ENCODE results near the gene BLACAT1. TPM values are rescaled to one million over a fixed set of nuclear protein-coding genes. Genes with fewer than 3 reads are reported as not detected.
"Not testable (repeated sequence)": the region's sequence is repeated elsewhere in the genome, so short reads cannot be mapped to it uniquely, and the experiment has no call there.

The BLACAT1 gene
- total RNA-seq, 1 experiment from 2014 or later: 9.8 TPM

DNA sequence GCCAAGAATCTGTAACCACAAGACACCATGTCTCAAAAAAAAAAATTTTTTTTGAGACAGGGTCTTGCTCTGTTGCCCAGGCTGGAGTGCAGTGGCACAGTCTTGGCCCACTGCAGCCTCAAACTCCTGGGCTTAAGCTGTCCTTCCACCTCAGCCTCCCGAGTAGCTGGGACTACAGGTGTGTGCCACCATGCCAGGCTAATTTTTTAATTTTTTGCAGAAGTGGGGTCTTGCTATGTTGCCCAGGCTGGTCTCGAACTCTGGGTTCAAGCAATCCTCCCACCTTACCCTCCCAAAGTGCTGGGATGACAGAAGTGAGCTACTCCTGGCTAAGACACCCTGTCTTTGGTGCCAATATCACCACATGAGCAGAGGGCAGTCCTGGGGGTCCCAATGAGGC lies 23.1 kb upstream of the BLACAT1 start:
- Mint-ChIP-seq H3K27me3 (ENCODE audit: low read depth) (peaks cover 44% of the 10 kb centered on the region), H3K9me3 (peaks cover 17% of the 10 kb centered on the region), H3K36me3 (peaks cover 15% of the 10 kb centered on the region), H3K4me1 (peaks cover 49% of the 10 kb centered on the region)
- POLR2A ChIA-PET; H3K27ac Mint-ChIP-seq; DNase-seq (ENCODE audit: low spot score); H3K4me3 Mint-ChIP-seq; ATAC-seq: not testable (repeated sequence)
- CTCF ChIA-PET: interaction anchor here (1.1 to 2.1 kb wide), 6 partner anchors 29 to 125 kb away, joined by 3 to 18 read pairs (median 6); no protein-coding TSS in a partner anchor
- TF ChIP-seq ZNF121 (CRISPR knock-in tag; IDR thresholded peaks at IDR 0.05): peak; percentile 95
- TF ChIP-seq GTF2I (CRISPR knock-in tag; conservative IDR thresholded peaks at IDR 0.05): peak; percentile 73; the same call in 1 of the 2 replicates

DNA sequence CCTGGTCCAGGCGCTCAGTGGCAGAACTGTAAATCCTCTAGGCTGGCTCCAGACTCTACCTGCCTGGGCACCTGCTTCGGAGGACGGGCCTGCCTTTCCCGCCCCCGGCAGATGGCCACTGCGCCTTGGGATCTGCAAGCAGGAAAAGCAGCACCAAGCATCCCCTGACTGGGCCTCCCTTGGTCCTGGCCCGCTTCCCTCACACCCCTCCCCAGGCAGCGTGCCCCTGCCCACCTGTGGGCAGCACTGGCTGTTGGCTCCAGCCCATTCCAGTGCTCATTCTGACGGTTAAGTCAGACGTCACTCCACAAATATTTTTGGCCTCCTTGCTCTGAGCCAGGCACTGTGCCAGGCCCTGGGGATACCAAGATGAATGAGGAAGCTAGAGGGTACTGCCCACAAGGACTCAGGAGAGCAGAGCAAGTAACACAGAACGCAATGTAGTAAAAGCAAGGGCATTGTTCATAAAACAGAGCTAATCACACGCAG lies 22.0 kb upstream of the BLACAT1 start:
- CTCF ChIA-PET: interaction anchor here (0.6 to 1.9 kb wide), 11 partner anchors 21 to 124 kb away, joined by 3 to 18 read pairs (median 3); no protein-coding TSS in a partner anchor
- ATAC-seq (no peak; the same call in 1 of the 2 replicates), DNase-seq (ENCODE audit: low spot score) (no peak)
- Mint-ChIP-seq H3K4me3 (no peak overlapping the region), H3K36me3 (peaks cover 15% of the 10 kb centered on the region), H3K4me1 (peaks cover 47% of the 10 kb centered on the region), H3K27ac (no peak overlapping the region), H3K9me3 (peaks cover 17% of the 10 kb centered on the region), H3K27me3 (ENCODE audit: low read depth) (peaks cover 42% of the 10 kb centered on the region)
- POLR2A ChIA-PET: interaction anchor here (1.0 kb wide), 1 partner anchor 21 kb away, joined by 4 read pairs; the partner anchor contains the start of gene BLACAT1
- TF ChIP-seq, protein P1, sequence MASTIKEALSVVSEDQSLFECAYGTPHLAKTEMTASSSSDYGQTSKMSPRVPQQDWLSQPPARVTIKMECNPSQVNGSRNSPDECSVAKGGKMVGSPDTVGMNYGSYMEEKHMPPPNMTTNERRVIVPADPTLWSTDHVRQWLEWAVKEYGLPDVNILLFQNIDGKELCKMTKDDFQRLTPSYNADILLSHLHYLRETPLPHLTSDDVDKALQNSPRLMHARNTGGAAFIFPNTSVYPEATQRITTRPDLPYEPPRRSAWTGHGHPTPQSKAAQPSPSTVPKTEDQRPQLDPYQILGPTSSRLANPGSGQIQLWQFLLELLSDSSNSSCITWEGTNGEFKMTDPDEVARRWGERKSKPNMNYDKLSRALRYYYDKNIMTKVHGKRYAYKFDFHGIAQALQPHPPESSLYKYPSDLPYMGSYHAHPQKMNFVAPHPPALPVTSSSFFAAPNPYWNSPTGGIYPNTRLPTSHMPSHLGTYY (CRISPR knock-in tag; IDR thresholded peaks at IDR 0.05): no peak
- TF ChIP-seq, protein P2, sequence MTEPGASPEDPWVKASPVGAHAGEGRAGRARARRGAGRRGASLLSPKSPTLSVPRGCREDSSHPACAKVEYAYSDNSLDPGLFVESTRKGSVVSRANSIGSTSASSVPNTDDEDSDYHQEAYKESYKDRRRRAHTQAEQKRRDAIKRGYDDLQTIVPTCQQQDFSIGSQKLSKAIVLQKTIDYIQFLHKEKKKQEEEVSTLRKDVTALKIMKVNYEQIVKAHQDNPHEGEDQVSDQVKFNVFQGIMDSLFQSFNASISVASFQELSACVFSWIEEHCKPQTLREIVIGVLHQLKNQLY (CRISPR knock-in tag; IDR thresholded peaks at IDR 0.05): no peak
- TF ChIP-seq, protein P3, sequence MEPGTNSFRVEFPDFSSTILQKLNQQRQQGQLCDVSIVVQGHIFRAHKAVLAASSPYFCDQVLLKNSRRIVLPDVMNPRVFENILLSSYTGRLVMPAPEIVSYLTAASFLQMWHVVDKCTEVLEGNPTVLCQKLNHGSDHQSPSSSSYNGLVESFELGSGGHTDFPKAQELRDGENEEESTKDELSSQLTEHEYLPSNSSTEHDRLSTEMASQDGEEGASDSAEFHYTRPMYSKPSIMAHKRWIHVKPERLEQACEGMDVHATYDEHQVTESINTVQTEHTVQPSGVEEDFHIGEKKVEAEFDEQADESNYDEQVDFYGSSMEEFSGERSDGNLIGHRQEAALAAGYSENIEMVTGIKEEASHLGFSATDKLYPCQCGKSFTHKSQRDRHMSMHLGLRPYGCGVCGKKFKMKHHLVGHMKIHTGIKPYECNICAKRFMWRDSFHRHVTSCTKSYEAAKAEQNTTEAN (CRISPR knock-in tag; IDR thresholded peaks at IDR 0.05): no peak
- TF ChIP-seq FOXJ3 (CRISPR knock-in tag; IDR thresholded peaks at IDR 0.05; ENCODE audit: borderline replicate concordance) (no peak), GTF2I (CRISPR knock-in tag; conservative IDR thresholded peaks at IDR 0.05) (no peak), CBFB (CRISPR knock-in tag; IDR thresholded peaks at IDR 0.05; ENCODE audit: low read depth) (no peak), SMAD4 (CRISPR knock-in tag; IDR thresholded peaks at IDR 0.05) (no peak)
- TF ChIP-seq, protein P4, sequence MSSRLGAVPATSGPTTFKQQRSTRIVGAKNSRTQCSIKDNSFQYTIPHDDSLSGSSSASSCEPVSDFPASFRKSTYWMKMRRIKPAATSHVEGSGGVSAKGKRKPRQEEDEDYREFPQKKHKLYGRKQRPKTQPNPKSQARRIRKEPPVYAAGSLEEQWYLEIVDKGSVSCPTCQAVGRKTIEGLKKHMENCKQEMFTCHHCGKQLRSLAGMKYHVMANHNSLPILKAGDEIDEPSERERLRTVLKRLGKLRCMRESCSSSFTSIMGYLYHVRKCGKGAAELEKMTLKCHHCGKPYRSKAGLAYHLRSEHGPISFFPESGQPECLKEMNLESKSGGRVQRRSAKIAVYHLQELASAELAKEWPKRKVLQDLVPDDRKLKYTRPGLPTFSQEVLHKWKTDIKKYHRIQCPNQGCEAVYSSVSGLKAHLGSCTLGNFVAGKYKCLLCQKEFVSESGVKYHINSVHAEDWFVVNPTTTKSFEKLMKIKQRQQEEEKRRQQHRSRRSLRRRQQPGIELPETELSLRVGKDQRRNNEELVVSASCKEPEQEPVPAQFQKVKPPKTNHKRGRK (CRISPR knock-in tag; IDR thresholded peaks at IDR 0.05; ENCODE audit: borderline replicate concordance): no peak
- TF ChIP-seq, protein P5, sequence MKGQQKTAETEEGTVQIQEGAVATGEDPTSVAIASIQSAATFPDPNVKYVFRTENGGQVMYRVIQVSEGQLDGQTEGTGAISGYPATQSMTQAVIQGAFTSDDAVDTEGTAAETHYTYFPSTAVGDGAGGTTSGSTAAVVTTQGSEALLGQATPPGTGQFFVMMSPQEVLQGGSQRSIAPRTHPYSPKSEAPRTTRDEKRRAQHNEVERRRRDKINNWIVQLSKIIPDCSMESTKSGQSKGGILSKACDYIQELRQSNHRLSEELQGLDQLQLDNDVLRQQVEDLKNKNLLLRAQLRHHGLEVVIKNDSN (CRISPR knock-in tag; IDR thresholded peaks at IDR 0.05): no peak
- TF ChIP-seq, protein P6, sequence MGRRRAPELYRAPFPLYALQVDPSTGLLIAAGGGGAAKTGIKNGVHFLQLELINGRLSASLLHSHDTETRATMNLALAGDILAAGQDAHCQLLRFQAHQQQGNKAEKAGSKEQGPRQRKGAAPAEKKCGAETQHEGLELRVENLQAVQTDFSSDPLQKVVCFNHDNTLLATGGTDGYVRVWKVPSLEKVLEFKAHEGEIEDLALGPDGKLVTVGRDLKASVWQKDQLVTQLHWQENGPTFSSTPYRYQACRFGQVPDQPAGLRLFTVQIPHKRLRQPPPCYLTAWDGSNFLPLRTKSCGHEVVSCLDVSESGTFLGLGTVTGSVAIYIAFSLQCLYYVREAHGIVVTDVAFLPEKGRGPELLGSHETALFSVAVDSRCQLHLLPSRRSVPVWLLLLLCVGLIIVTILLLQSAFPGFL (CRISPR knock-in tag; IDR thresholded peaks at IDR 0.05; ENCODE audit: borderline replicate concordance): no peak
- TF ChIP-seq, protein P7, sequence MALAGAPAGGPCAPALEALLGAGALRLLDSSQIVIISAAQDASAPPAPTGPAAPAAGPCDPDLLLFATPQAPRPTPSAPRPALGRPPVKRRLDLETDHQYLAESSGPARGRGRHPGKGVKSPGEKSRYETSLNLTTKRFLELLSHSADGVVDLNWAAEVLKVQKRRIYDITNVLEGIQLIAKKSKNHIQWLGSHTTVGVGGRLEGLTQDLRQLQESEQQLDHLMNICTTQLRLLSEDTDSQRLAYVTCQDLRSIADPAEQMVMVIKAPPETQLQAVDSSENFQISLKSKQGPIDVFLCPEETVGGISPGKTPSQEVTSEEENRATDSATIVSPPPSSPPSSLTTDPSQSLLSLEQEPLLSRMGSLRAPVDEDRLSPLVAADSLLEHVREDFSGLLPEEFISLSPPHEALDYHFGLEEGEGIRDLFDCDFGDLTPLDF (CRISPR knock-in tag; IDR thresholded peaks at IDR 0.05): no peak
- TF ChIP-seq, protein P8, sequence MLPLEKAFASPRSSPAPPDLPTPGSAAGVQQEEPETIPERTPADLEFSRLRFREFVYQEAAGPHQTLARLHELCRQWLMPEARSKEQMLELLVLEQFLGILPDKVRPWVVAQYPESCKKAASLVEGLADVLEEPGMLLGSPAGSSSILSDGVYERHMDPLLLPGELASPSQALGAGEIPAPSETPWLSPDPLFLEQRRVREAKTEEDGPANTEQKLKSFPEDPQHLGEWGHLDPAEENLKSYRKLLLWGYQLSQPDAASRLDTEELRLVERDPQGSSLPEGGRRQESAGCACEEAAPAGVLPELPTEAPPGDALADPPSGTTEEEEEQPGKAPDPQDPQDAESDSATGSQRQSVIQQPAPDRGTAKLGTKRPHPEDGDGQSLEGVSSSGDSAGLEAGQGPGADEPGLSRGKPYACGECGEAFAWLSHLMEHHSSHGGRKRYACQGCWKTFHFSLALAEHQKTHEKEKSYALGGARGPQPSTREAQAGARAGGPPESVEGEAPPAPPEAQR (CRISPR knock-in tag; IDR thresholded peaks at IDR 0.05): no peak
- TF ChIP-seq, protein P9, sequence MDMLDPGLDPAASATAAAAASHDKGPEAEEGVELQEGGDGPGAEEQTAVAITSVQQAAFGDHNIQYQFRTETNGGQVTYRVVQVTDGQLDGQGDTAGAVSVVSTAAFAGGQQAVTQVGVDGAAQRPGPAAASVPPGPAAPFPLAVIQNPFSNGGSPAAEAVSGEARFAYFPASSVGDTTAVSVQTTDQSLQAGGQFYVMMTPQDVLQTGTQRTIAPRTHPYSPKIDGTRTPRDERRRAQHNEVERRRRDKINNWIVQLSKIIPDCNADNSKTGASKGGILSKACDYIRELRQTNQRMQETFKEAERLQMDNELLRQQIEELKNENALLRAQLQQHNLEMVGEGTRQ (CRISPR knock-in tag; IDR thresholded peaks at IDR 0.05): no peak

All from WTC11 (cell line).